Stimulated activated CD4-positive, alpha-beta T cell treated with anti-CD3 and anti-CD28 coated beads, Interleukin-1b, Interleukin-23, amount 100 ng/mL, for 48 hours (primary cell): ENCODE results near the gene ARNT2.

ENCODE experiments used
- DNase-seq: peaks from one replicate; pipeline ENCODE4 v3.0.0-alpha.2; 2020

Gene ARNT2

DNA sequence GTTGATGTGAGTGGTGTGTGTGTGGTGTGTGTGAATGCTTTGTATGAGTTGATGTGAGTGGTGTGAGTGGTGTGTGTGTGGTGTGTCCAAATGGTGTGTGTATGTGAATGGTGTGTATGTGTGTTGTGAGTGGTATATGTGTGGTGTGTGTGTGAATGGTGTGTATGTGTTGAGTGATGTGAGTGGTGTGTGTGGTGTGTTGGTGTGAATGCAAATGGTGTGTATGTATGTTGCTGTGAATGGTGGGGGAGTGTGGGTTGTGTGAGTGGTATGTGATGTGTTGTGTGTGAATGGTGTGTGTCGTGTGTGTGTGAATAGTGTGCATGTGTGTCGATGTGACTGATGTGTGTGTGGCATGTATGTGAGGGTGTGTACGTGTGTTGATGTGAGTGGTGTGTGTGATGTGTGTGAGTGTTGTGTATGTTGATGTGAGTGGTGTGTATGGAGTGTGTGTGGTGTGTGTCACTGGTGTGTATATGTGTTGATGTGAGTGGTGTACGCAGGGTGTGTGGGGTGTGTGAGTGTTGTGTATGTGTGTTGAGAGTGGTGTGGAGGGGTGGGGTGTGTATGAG, 40.6 kb downstream of the ARNT2 start:
- DNase-seq, result no peak

DNA sequence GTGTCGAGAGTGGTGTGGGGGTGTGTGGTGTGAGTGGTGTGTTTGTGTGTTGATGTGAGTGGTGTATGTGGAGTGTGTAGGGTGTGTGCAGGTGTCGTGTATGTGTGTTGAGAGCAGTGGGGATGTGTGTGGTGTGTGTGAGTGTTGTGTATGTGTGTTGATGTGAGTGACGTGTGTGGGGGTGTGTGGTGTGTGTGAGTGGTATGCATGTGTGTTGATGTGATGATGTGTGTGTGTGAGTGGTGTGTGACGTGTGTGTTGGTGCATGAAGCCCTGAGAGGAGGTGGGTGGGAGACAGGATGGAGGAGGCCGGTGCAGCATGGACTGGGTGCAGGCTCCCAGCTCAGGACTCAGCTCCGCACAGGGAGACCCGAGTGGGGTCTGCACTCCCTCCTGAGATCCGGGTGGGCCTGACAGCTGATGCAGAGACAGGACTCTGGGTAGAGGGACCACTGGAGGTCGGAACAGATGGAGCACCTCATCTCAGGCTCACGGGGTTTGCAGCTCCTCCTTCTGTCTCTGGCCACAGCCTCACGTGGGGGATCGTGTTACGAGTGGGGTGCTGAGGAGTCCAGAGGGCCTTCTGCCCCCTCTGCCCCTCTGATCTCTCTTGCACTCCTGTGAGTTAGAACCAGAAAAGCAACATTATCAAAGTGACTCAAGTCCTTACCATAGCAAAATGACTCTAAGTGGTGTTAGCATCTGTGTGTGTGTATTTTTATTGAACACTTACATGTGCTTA, 41.3 kb downstream of the ARNT2 start:
- no peak for DNase-seq

DNA sequence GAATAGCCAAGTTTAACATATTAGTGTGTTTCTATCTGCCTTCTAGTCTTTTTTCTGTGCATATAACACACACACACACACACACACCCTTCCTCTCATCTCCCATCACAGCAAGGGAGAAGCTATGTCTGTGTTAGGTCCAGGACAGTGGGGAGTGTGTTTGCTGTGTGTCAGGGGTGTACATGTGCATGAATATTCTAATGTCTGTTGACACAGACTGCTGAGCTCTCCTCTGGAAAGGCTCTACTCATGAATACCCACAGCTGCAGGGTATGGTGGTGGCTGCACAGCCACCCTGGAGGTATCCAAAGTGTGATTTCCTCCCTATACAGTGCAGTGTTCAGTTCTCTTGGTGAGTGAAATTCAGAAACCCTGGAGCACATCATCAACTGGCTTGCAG, 42.9 kb downstream of the ARNT2 start:
- DNase-seq, result no peak

DNA sequence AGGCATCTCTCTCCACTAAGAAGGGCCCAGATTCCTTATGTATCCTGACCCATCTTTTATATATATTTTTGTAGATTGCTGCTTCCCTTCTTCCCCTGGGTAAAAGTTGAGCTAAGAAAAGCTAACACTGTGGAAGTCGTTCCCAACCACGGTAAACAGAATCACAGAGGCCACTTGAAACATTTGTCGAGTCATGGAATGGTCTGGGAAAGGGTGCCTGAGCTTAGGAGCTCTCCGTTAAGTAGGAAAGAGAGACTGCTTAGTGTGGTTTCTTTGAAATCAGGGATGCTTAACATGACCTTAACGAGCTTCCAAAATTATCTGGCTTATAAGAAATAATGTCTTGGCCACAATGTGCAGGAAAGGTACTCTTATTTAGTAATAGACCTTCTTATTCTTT, 45.6 kb downstream of the ARNT2 start:
- no peak for DNase-seq

DNA sequence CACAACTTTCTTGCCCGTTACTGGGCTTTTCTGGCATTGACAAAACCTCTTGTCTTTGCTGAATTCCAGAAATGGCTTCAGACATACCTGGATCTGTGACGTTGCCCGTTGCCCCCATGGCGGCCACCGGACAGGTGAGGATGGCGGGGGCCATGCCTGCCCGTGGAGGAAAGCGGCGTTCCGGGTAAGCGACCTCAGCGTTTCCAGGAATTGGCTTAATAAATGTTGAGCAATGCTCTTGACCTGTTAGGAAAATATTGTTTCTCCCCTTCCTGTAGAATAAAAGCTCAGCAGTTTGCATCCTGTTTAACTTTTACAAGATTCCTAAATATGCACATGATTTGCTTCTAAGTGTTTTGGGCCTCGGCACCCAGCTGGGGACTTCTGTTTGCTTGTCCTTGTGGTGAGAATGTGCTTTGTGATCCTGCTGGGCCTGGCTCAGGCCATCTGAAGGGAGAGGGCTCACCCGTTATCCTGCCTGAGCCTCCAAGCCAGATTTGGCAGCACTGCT, 46.7 kb downstream of the ARNT2 start:
- no peak for DNase-seq

DNA sequence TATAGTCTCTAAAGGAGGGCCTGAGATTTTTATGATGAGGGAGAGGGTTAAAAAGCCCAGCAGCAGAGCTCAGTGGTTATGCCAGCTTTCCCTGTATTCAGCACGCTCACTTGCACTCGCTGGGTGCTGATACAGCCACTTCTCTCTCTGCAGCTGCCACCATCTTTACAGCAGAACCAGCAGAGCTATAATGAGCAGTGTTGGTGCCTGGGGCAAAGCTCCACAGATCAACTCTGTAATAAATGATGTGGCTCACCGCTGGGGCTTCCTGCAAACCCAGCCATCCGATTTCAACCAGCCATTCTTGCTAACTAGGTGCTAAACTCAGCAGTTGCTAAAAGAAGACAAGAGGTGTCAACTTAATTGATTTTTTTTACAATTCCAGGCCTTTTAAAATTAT, 48.0 kb downstream of the ARNT2 start:
- DNase-seq, result no peak

DNA sequence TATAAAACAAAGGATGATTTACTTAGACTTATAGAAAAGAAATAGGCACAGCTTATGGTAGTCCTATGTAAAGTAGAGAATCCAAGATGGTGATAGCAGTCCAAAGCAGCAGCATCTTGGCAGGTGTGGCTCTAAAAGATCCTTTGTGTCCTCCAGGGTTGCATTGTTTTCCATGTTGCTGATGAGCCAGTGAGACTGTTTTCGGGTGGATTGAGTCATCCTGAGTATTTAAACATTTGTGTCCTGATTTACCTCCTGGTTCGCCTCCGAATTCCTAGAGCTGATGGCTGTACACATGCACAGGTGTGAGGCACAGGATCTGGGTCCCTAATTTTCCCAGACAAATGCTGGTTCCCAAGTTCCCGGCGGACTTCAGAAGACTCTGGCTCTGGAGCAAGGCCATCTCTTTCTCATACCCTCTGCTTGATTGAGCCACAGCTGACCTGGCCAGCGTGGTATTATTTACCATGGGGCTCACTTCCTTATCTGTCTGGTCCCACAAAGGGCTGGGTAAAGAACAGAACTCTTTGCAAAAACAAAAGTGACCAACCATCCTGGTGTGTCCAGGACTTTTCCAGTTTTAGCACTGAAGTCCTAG, 51.0 kb downstream of the ARNT2 start:
- DNase-seq, result no peak

DNA sequence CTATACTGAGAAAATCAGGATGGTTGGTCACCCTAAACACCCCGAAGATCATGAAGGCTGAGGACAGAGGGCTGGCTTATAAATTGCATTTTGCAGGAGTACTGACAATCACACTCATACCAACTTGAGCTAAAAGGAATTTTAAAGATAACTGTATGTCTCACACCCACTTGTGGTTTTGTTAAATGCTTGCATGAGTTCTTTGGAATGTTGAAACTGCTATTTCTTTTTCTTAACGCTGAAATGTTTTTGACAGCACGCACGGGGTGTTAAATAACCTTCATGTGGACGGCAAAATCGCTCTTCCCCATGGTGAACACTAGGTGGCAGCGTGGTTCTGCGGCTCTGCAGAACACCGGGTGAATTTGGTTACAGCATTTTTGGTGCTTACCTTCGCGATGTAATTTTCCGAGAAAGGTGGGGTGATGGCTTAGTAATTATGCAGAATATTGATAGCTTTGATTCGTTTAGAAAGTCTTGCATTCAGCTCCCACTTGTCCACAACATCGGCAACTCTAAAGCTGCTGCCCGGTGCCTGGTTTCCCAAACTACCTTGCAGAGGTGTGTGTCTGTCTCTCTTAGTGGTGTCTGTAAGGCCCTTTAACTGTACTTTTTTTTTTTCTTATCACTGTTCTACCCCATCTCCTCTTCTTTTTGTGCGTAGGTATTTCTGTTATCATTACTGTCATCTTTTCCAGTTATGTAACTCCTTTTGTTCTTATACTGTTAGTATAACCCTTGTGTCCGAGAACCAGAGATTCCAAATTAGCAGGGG, 51.7 kb downstream of the ARNT2 start:
- DNase-seq, result peak; percentile 54

DNA sequence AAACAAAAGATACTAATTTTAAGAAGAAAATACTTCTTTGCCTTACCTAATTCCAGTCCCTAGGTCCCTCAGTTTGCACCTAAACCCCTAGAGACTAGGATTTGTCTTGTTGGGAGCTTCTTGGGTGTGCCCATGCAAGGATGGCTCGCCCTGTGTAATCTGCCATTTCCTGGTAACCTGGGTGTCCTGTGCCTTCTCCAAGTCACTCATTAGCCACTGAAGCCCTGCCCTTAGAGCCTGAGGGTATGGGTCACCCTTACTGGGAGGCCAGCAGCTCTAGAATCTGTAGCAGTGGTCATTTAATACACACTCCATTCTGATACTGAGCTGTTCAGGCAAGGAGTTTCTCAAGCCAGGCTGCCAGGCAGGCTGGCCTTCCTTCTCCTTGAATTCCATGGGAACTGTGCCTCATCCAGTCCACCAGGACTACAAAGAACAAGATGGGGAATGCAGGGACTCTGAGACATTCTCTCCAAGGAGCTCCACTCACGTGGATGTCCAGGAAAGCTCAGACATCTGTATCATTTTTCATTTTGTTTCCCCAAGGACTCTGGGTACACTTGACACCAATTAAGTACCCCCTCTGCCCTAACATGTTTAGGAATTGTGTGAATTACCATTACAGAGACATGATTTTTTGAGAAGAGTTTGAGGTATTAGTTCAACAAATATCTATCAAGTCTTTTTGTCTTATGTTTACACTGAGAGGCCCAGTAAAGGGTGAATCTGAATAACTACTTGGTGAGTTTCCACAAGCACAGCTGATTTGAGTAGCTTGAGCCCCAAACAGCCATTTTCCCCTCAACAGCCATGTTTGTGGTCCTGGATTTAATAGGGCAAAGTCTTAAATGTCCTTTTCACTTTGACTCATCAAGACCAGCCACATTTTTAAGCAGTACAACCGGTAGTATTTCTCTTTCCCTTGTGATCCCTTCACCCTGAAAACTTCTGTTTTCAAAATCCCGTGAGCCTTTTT, 52.6 kb downstream of the ARNT2 start:
- no peak for DNase-seq

DNA sequence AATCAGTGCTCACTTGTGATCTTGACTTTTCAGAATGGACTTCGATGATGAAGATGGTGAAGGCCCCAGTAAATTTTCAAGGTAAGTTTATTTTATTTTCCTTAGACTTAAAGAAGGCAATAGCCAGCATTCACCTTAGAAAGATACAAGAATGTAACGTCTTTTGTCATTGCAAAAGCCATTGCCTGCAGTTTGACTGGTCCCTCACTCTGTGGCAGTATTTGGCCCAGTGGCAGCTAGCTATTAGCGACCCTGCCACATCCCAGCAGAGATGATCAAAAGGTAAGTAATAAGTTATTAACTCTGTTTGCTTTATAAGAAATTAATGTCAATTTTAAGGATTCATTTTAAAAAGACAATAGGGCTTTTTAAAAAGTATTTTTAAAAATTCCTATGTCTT, 53.7 kb downstream of the ARNT2 start:
- no peak for DNase-seq

DNA sequence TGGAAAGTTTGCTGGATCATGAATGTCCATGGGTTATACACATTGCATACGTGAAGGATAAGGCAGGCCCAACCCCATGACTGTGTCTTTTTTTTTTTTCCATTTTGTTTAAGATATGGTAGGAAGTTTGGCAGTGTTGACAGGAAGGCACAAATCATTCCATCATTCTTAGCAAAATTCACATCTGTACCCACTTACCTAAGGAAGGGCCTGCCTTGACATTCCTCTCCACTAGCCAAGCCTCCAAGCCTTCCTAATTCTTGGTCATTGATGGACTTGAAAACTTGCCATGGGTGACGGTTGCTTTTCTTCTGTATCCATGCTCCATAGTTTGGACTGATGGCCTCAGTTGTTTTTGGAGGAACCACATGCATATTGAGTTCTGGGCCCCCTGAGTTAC, 54.4 kb downstream of the ARNT2 start:
- no peak for DNase-seq

DNA sequence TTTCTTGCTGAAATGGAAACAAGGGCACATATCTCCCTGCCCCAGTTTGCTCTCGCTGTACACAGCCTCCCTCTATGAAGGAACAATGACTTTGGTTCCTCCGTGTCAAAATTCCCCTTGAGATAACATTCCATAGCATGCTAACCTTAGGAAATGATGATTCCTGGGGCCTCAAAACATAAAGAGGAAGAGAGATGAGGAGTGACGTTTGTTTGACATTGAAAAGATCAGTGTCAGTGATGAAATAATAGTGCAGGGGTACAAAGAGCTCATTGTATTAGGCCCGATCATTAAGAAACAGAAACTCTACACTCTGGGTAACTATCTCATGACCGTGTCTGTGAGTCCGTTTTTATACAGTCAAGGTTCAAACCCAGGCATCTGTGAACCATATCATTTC, 55.2 kb downstream of the ARNT2 start:
- DNase-seq, result no peak

DNA sequence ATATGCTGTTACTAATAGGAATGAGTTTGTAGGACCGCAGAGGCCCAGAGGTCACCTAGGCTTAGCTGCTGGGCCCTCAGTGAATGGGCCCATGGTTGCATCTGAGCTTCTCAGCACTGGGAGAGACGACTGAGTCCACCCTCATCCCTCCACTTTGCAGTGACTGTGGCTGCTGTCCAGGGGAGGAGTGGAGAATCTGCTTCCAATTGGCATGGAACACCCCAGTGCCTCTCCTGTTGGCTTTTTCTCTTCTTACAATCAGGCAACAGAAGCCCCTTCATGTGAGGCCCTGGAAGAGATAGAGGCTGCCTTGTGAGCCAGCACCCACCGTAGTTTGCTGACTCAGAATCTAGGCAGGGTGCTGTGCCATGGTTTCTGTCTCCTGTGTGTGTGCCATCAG, 55.6 kb downstream of the ARNT2 start:
- no peak for DNase-seq

DNA sequence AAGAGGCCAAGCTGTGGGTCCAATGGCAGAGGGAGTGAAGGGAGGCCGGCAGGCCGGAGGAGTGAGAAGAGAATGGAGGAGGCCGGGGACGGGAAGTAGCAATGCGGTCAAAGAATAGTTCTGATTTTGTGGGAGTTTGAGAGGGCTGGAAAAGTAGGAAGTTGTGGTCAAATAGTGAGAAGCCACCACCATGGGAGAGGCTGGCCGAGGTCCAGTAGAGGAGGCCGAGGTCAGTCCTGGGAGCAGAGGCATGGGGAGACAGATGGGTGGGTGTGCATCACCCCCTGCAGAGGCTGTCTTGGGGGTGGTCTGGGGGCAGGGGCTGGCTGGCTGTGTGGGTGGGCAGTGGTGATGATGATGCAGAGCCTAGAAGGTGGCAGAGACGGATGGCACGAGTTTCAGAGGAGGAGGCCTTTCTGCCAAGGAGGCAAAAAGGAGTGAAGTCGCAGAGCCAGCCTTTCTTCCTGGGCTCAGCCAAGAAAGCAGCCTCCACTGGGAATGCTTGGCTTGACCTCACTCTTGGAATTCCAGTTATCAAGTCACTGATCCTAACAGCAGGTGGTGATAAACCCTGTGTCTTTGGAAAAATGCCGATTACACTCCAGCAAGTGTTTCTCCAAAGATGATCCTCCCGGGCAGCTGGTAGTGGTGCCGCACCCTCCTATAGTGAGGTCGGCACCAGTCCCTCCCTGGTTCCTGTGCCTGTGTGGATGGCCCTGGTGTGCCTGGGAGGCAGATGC, 57.3 kb downstream of the ARNT2 start:
- DNase-seq, result no peak

DNA sequence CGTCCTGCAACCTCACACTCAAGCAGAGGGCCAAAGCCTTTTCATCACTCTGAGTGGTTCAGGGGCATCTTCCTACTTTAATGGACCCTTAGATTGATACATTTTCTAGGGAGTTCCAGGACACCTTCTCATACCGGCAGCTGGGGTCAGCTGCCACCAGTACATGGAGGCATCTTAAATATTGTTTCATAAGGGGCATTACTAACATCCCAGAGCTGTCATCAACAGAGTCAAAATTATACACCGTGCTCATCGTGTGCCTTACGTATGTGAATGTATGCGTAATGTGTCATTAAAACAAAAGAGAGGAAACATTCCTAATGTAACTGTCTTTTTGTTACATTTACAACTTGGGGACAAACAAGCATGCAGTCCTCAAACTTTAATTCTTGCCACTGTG, 57.9 kb downstream of the ARNT2 start:
- DNase-seq, result no peak

DNA sequence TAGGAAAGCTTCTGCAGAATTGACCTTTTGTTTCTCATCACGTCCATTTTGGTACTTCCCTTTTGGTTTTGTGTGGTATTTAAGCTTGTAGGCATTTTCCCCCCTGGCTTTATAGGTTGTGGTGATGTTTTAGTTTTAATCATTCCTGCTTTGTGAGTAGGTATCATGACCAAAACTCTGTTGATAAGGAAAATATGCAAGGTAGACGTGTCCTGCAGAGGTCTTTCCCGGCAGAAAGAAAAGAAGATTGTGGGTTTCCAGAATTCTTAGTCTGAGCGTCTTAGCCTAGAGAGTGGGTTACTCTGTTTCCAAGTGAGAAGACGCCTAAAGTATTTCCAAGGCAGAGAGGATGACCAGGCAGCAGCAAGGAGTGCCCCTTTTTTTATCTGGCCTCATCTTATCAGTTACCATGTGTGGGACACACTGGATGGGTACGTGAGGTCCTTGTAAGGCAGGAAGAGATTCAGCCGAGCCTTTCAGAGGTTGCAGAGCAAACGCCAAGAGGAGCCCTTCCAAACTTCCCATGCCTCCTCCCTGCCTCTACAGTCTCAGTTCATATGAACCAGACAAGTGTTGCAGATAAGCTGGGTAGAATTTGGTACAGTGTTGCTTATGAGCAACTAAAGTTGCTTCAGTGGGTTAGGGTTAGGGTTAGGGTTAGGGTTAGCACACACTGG, 58.8 kb downstream of the ARNT2 start:
- no peak for DNase-seq

DNA sequence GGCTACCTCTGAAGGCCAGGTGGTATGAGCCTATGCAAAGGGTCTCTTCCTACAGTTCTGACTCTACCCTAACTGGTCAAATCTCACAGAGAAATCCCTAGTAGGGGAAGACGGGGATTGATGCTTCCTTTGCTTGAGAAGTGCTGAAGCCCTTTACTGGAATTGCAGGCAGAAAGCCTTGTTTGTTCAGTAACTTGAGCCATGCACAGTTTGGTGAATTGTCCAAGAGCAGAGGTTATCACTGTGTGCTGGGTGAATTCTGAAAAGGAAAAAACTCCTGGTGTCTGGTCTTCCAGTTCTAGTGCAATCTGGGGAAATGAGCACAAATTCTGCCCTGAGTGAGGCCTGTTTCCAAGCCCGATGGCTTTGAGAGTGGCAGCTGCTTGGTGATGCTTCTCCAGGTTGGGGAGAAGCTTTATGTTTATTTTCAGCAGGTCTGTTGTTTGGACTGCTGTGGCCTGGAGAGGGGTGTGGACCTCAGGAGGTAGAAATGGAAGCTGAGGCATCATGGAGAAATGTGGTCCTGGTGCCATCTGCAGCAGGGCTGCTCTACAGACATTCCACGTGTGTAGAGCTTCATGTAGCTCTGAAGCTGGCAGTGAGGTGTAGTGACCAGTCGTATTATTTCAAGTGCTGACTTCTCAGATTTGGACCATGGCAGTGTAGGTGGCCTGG, 60.9 kb downstream of the ARNT2 start:
- DNase-seq, result no peak

DNA sequence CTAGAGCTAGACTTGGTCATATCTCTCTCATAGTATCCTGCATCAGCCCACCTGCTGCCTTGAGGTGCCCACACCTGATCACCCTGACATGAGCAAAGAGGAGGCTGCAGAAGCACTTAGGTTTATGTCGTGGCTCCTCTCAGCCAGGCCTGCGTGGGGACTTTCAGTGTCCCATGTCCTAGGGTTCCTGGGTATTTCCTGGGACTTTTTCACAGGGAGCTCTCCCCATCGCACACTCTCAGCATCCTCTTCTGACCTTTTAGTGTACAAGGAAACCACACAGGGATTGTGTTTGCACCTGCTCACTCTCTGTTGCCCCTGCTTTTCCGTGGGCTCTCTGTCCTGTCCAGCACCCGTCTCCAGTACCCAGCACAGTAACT, 61.4 kb downstream of the ARNT2 start:
- no peak for DNase-seq

DNA sequence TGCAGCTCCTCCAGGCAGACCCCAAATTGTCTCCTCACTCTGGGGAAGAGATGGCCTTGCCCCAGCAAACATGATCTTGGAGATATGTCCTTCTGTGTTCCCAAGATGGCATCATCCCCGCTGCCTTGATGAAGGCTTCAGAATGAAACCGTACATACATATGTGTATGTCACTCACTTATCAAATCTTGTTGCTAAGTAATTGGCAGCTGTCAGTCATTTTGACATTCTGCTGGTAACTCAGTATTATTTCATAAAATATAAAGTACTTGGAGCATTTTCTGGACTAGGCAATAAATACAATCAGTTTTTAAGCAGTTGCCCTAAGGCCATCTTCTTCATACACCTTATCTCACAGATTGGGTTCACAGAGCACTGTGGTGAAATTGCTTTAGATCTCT, 62.4 kb downstream of the ARNT2 start:
- DNase-seq, result no peak

DNA sequence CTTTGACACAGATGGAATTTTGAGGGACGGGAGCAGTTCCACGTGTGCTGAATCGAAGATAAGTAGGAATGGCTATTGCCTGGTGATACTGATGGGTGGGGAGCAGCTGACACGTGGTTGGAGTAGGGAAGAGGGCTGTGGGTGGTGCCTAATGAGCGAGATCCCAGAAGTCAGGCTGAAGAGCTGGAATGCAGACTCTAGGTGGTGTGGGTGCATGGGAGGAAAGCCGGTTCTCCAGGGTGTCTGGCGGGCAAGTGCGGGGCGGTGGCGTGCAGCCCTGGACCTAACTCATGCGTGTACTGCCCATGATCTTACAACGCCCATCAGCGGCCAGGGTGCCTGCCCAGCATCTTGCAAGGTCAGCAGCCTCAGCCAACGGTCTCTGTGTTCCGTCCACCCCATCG, 63.1 kb downstream of the ARNT2 start:
- no peak for DNase-seq

DNA sequence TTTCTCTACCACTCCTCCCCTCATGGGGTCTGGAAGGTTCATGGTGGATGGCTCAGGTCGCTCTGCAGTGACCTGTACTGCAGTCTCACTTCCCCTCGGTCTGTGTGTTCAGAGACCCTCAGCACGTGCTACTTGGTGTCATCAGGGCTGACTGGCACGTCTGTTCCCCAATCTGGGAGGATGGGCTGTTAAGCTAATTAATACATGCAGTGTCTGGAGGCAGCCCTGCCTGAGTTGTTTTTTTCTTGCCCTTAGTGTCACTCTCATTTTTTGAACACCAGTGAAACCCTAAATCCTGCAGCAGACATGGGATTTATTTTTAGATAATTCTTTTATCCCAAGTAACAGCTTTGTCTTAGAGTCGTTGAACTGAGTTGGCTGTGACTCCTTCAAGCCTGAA, 64.6 kb downstream of the ARNT2 start:
- DNase-seq, result no peak
